ENCODE results near the gene TESK1. TPM values are rescaled to one million over a fixed set of nuclear protein-coding genes. Genes with fewer than 3 reads are reported as not detected.

The TESK1 gene
- total RNA-seq, 1 donor from 2014 or later: 30.9 TPM

DNA sequence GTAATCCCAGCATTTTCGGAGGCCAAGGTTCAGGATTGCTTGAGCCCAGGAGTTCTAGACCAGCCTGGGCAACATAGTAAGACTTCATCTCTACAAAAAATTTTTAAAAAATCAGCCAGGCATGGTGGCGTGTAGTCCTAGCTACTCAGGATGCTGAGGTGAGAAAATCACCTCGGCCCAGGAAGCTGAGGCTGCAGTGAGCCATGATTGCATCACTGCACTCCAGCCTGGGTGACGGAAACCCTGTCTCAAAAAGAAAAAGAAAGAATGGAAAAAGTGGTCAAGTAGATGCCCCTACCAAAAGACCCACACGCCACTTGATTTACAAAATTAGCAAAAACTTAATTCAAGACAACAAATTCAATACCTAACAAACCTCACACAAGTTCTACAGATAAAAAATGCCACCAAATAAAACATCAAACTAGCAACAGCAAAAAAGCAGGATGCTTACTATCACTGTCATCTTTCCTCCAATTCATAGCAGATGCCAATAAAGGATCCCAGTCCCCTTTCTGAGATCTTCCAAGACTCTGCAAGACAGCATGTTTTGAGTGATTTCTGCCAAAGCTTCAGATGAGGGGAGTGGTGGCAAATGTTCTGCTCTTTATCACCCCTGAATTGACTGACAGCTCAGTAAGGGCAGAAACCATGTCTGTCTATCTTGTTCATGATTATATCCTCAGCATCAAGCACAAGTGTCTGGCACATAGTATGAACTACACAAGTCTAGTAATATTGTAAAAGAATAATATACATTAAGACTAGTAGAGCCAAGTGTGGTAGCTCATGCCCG lies 34.2 kb upstream of the TESK1 start:
- no peaks in the 10 kb centered on the region for H3K79me2 ChIP-seq (ENCODE audit: insufficient read depth, low read length)
- H3K4me1 ChIP-seq (ENCODE audit: insufficient read depth, low read length): no peaks in the 10 kb centered on the region
- Mint-ChIP-seq H3K9me3 (ENCODE audit: unreplicated experiment) (peaks cover 3% of the 10 kb centered on the region), H3K36me3 (ENCODE audit: low read depth, unreplicated experiment) (peaks cover 5% of the 10 kb centered on the region), H3K27ac (ENCODE audit: unreplicated experiment) (no peak overlapping the region), H3K4me1 (ENCODE audit: low read depth, unreplicated experiment) (peaks cover 7% of the 10 kb centered on the region), H3K27me3 (ENCODE audit: low read depth, unreplicated experiment) (peaks cover 3% of the 10 kb centered on the region), H3K4me3 (ENCODE audit: unreplicated experiment) (no peak overlapping the region)
- H3K27me3 ChIP-seq (ENCODE audit: insufficient read depth, low read length): peaks cover 3% of the 10 kb centered on the region
- no peak overlapping the region for H3K27ac ChIP-seq (ENCODE audit: low read depth, low read length)
- no peaks in the 10 kb centered on the region for H3K9me3 ChIP-seq (ENCODE audit: insufficient read depth, low read depth, low read length)
- no peak for TF ChIP-seq EZH2 (IDR thresholded peaks at IDR 0.05; ENCODE audit: insufficient read depth, low read length)
- TF ChIP-seq, protein P1, sequence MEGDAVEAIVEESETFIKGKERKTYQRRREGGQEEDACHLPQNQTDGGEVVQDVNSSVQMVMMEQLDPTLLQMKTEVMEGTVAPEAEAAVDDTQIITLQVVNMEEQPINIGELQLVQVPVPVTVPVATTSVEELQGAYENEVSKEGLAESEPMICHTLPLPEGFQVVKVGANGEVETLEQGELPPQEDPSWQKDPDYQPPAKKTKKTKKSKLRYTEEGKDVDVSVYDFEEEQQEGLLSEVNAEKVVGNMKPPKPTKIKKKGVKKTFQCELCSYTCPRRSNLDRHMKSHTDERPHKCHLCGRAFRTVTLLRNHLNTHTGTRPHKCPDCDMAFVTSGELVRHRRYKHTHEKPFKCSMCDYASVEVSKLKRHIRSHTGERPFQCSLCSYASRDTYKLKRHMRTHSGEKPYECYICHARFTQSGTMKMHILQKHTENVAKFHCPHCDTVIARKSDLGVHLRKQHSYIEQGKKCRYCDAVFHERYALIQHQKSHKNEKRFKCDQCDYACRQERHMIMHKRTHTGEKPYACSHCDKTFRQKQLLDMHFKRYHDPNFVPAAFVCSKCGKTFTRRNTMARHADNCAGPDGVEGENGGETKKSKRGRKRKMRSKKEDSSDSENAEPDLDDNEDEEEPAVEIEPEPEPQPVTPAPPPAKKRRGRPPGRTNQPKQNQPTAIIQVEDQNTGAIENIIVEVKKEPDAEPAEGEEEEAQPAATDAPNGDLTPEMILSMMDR (IDR thresholded peaks at IDR 0.05; ENCODE audit: insufficient read depth, low read depth, low read length): no peak
- H3K9ac ChIP-seq (ENCODE audit: low read length): no peak overlapping the region
- H2AFZ ChIP-seq (ENCODE audit: low read depth, low read length): no peak overlapping the region
- no peaks in the 10 kb centered on the region for H4K20me1 ChIP-seq (ENCODE audit: insufficient read depth, low read length)
- no peak for DNase-seq (ENCODE audit: low read depth)
- H3K4me3 ChIP-seq (ENCODE audit: insufficient read depth, low read depth, low read length): no peak overlapping the region
- H3K4me2 ChIP-seq (ENCODE audit: low read length): no peak overlapping the region
- H3K36me3 ChIP-seq (ENCODE audit: insufficient read depth, low read length): no peaks in the 10 kb centered on the region
- FAIRE-seq: no peak

DNA sequence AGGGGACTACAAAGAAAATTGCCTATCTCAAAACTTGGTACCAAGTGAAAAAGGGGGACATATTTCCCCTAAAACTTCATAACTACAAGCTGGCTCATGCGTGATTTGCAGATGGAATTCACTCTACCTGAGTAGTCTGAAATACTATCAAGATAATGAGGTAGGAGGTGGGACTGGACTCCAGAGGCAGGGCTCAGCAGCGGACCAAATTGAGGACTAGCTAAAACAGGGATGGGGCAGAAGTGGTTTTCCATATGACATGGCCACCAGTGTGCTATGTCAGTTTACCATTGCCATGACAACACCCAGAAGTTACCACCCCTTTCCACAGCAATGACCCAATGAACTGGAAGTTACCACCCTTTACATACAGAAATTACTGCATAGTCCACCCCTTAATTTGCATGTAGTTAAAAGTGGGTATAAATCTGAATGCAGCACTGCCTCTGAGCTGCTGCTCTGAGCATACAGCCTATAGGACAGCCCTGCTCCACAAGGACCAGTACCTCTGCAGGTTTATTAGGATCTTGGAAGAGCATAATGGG lies 30.4 kb upstream of the TESK1 start:
- FAIRE-seq (no peak), DNase-seq (ENCODE audit: low read depth) (no peak)
- Mint-ChIP-seq H3K27ac (ENCODE audit: unreplicated experiment) (no peak overlapping the region), H3K27me3 (ENCODE audit: low read depth, unreplicated experiment) (peaks cover 3% of the 10 kb centered on the region), H3K9me3 (ENCODE audit: unreplicated experiment) (peaks cover 10% of the 10 kb centered on the region), H3K36me3 (ENCODE audit: low read depth, unreplicated experiment) (peaks cover 2% of the 10 kb centered on the region), H3K4me3 (ENCODE audit: unreplicated experiment) (no peak overlapping the region), H3K4me1 (ENCODE audit: low read depth, unreplicated experiment) (no peaks in the 10 kb centered on the region)
- Histone ChIP-seq H3K4me3 (ENCODE audit: insufficient read depth, low read depth, low read length) (no peak overlapping the region), H3K9ac (ENCODE audit: low read length) (no peak overlapping the region), H2AFZ (ENCODE audit: low read depth, low read length) (no peak overlapping the region), H3K9me3 (ENCODE audit: insufficient read depth, low read depth, low read length) (no peaks in the 10 kb centered on the region), H3K27ac (ENCODE audit: low read depth, low read length) (no peak overlapping the region), H3K36me3 (ENCODE audit: insufficient read depth, low read length) (no peaks in the 10 kb centered on the region), H3K4me1 (ENCODE audit: insufficient read depth, low read length) (no peaks in the 10 kb centered on the region), H4K20me1 (ENCODE audit: insufficient read depth, low read length) (no peaks in the 10 kb centered on the region), H3K27me3 (ENCODE audit: insufficient read depth, low read length) (peaks cover 3% of the 10 kb centered on the region), H3K79me2 (ENCODE audit: insufficient read depth, low read length) (no peaks in the 10 kb centered on the region), H3K4me2 (ENCODE audit: low read length) (no peak overlapping the region)
- TF ChIP-seq, protein P1 (IDR thresholded peaks at IDR 0.05; ENCODE audit: insufficient read depth, low read depth, low read length): no peak
- no peak for TF ChIP-seq EZH2 (IDR thresholded peaks at IDR 0.05; ENCODE audit: insufficient read depth, low read length)

DNA sequence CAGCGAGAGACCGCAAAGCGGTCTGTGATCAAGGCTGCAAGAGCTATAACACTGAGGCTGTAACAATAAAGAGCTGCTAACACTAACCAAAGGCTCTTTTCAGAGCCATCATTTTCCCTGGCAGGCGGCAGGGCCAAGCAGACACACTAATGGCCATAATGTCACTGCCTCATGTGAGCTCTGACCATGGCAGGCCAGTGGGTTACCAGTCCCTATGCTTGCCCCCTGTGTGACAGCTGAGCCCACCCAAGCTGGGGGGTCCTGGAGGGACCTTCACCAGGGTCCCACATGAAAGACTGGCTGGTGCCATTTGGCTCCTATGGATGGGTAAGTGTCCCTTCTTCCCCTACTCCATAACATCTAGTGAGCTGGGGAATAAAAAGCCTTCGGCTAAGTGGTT lies 29.6 kb upstream of the TESK1 start:
- peaks cover 18% of the 10 kb centered on the region for H3K9me3 Mint-ChIP-seq (ENCODE audit: unreplicated experiment)
- DNase-seq (ENCODE audit: low read depth) (no peak), FAIRE-seq (no peak)
- H3K4me3 Mint-ChIP-seq (ENCODE audit: unreplicated experiment): no peak overlapping the region
- no peak overlapping the region for H3K4me2 ChIP-seq (ENCODE audit: low read length)
- no peaks in the 10 kb centered on the region for H4K20me1 ChIP-seq (ENCODE audit: insufficient read depth, low read length)
- no peak overlapping the region for H3K27ac Mint-ChIP-seq (ENCODE audit: unreplicated experiment)
- H3K4me3 ChIP-seq (ENCODE audit: insufficient read depth, low read depth, low read length): no peak overlapping the region
- H3K9me3 ChIP-seq (ENCODE audit: insufficient read depth, low read depth, low read length): peaks cover 5% of the 10 kb centered on the region
- peaks cover 3% of the 10 kb centered on the region for H3K27me3 ChIP-seq (ENCODE audit: insufficient read depth, low read length)
- H3K4me1 Mint-ChIP-seq (ENCODE audit: low read depth, unreplicated experiment): no peaks in the 10 kb centered on the region
- H3K79me2 ChIP-seq (ENCODE audit: insufficient read depth, low read length): no peaks in the 10 kb centered on the region
- no peaks in the 10 kb centered on the region for H3K4me1 ChIP-seq (ENCODE audit: insufficient read depth, low read length)
- H2AFZ ChIP-seq (ENCODE audit: low read depth, low read length): no peak overlapping the region
- no peak overlapping the region for H3K9ac ChIP-seq (ENCODE audit: low read length)
- H3K27me3 Mint-ChIP-seq (ENCODE audit: low read depth, unreplicated experiment): peaks cover 3% of the 10 kb centered on the region
- H3K36me3 Mint-ChIP-seq (ENCODE audit: low read depth, unreplicated experiment): peaks cover 2% of the 10 kb centered on the region
- H3K27ac ChIP-seq (ENCODE audit: low read depth, low read length): no peak overlapping the region
- H3K36me3 ChIP-seq (ENCODE audit: insufficient read depth, low read length): no peaks in the 10 kb centered on the region
- TF ChIP-seq EZH2 (IDR thresholded peaks at IDR 0.05; ENCODE audit: insufficient read depth, low read length): no peak
- TF ChIP-seq, protein P1 (IDR thresholded peaks at IDR 0.05; ENCODE audit: insufficient read depth, low read depth, low read length): no peak
